HL-60/S4 treated with phorbol 12-myristate 13-acetate at 8.2 ng/mL for 4 days and 3 days (cell line): ENCODE data around the gene TRIM63.

ENCODE experiments used
- in situ Hi-C: fragments of 300-500 bp; cut with MboI; formaldehyde crosslinking; loops from 2 replicates; pipeline ENCODE4 v1.15.0; 2022; ENCODE audit warnings: low sequenced_read_pairs

Gene TRIM63

GRCh38 chr1:26089125-26089524, 21.7 kb upstream of the TRIM63 start:
- in situ Hi-C loops = no loop called here

- in situ Hi-C loops = no loop called here
Observed at GRCh38 chr1:26084844-26085243, 17.4 kb upstream of the TRIM63 start.

DNA sequence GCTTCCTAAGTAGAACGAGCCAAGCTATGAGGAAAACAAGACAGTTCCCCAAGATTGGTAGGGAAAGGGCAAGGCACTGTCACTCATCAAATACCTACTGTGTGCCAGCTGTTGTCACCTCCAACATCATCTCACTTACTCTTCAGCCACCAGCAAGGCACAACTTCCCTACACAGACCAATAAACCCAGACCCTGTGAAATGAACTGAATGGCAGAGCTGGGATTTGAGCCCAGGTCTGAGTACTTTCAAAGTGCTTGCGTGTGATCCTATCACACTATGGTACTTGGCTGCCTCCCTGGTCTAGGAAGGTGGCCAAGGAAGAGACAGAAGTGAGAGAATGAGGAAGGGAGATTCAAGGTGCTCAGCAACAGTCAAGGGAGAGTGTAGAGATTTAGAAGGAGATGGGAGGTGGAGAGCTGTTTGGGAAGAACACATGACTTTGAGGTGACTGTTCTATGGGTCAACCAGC, 16.7 kb upstream of the TRIM63 start:
- in situ Hi-C loops = no loop called here

GRCh38 chr1:26083208-26083607, 15.8 kb upstream of the TRIM63 start:
- in situ Hi-C loops = no loop called here

DNA sequence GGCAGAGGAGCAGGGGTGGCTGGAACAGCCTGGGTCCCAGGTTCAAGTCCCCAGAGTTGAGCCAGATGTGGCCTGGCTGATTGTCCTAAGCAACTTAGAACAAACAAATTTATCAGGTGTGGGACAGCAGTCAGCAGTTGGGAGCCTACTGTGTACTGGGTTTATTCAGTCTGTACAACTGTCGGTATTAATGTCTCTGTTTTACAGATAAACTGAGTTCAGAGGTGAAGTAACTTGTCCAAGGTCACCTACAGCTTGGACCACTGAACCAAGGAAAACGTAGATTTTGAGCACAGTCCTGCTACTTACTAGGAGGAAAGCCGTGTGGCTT, 14.6 kb upstream of the TRIM63 start:
- in situ Hi-C loops = no loop called here

- in situ Hi-C loops = no loop called here
Observed at GRCh38 chr1:26081267-26082019, 14.0 kb upstream of the TRIM63 start.

GRCh38 chr1:26079960-26080814, 12.8 kb upstream of the TRIM63 start:
- in situ Hi-C loops = no loop called here

GRCh38 chr1:26079178-26079563, 11.7 kb upstream of the TRIM63 start:
- in situ Hi-C loops = no loop called here

DNA sequence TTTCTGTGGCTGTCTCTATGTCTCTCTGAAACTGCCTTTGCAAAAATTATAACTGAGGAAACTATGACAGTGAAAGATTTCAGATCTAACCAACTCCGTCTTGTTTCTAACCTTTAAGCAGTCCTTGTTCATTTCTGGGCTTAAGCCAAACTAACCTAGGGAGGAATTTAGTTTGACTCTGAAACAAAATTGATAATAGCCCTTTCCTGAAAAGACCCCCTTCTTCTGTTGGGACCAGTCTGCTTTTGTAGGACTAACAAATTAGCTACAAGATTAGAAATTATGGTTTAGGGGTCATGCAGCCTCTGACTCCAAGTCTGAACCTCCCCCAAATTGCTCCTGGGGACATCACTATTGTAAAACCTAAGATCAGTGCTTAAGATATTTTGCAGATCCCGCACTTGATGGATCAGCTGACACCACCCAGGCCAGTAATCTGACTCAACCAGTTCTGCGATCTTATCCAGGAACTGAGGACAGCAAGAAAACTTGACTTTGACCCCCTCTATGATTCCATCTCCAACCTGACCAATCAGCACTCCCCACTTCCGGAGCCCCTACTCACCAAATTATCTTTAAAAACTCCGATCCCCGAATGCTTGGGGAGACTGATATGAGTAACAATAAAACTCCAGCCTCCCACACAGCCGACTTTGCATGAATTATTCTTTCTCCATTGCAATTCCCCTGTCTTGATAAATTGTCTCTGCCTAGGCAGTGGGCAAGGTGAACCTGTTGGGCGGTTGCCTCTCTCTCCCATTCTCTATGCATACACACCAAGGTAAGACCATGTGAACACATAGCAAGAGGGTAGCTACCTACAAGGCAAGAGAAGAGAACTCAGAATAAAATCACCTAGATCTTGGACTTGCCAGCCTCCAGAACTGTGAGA, 11.1 kb upstream of the TRIM63 start:
- in situ Hi-C loops = no loop called here

- in situ Hi-C loops = no loop called here
Observed at GRCh38 chr1:26077524-26077923, 10.1 kb upstream of the TRIM63 start.

- in situ Hi-C loops = no loop called here
Observed at GRCh38 chr1:26075421-26076144, 8.2 kb upstream of the TRIM63 start.

GRCh38 chr1:26072305-26072704, 4.9 kb upstream of the TRIM63 start:
- in situ Hi-C loops = no loop called here

GRCh38 chr1:26070963-26071342, 3.5 kb upstream of the TRIM63 start:
- in situ Hi-C loops = no loop called here

DNA sequence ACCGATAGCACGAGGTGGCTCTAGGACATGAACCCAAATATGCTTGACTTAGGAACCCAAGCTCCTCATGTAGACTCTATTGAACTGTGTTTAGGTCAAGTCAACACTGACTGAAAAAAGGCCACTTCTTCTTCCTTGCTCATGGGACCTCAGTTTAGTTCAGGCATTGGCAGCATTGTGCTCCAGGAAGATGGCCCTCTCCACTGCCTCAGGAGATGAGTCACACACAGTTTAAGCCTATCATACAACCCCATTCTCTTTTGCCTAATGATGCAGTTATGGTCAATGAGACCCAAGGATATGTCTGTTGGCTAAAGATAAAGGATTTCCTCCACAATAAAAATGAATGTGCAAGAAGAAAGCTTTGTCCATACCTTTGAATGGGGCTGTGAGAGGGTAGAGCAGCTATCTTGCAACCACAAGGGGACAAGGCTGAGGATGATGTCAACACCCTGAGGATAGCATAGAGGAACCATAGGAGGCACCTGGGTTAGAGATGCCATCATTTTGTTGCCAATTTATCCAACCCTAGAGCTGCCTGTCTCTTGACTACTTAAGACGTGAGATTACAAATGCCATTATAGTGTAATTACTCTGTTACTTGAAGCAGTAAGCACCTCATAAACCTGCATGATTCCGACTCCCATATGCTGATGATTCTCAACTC, 3.0 kb upstream of the TRIM63 start:
- in situ Hi-C loops = no loop called here

GRCh38 chr1:26069941-26070295, 2.5 kb upstream of the TRIM63 start:
- in situ Hi-C loops = no loop called here

- in situ Hi-C loops = no loop called here
Observed at GRCh38 chr1:26066857-26067256, 573 bp downstream of the TRIM63 start.

DNA sequence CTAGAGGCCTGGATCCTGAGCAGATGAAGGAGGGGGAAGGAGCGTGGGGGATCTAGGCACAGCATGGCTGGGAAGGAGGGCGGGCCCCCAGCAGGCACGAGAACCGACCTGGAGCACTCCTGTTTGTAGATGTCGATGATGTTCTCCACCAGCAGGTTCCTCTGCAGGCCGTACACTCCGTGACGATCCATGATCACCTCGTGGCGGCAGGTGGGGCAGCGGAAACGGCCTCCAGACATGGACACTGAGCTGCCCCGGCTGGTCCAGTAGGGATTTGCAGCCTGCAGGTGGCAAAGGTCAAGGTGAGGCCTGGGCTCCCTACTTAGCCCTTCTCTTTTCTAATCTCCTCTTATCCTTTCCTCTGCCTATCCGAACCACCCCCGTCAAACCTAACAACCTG, 1.3 kb downstream of the TRIM63 start:
- in situ Hi-C loops = no loop called here

GRCh38 chr1:26064553-26064952, 2.9 kb downstream of the TRIM63 start:
- in situ Hi-C loops = no loop called here

GRCh38 chr1:26060832-26061574, 6.4 kb downstream of the TRIM63 start:
- in situ Hi-C loops = no loop called here

GRCh38 chr1:26059906-26060305, 7.5 kb downstream of the TRIM63 start:
- in situ Hi-C loops = no loop called here
